ENCODE data around the gene APC2.

DNA sequence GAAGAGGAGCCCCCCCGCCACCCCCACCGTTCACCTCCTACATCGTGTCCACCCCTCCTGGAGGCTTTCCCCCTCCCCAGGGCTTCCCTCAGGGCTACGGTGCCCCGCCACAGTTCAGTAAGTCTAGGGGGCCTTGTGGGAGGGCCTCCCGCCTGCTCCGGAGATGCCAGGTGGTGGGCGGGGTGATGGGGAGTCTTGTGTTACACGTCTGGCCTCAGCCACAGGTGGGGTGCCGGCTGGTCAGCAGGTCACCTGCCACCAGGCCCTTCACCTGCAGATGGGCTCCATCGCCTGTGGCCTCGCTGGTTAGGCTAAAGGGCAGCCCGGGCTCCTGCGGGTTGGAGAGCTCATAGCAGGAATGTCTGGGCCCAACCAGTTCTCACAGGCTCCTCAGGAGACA, 19.7 kb upstream of the APC2 start:
- TF ChIP-seq POLR2A (IDR thresholded peaks at IDR 0.05) (no peak), CTCF (IDR thresholded peaks at IDR 0.05) (no peak), POLR2AphosphoS5 (IDR thresholded peaks at IDR 0.05) (no peak)
